Mesenchymal stem cell (in vitro differentiated cells and primary cell): ENCODE measurements around the gene MSRB1.
"Not testable (repeated sequence)": the region's sequence is repeated elsewhere in the genome, so short reads cannot be mapped to it uniquely, and the experiment has no call there.

ENCODE experiments used
- DNase-seq: peaks from one replicate; pipeline ENCODE4 v3.0.0-alpha.2; 2013
- H2AFZ ChIP-seq: one replicate; pipeline ENCODE4 v1.6.1; 2013; ENCODE audit warnings: low read depth, mild to moderate bottlenecking, control low read depth, inconsistent platforms, low read length, moderate library complexity
- H2AK5ac ChIP-seq: 2 replicates; pipeline ENCODE4 v1.6.1; 2013; ENCODE audit warnings: low read length, moderate library complexity, mild to moderate bottlenecking, inconsistent platforms; ENCODE audit not compliant: severe bottlenecking
- H2BK120ac ChIP-seq: one replicate; pipeline ENCODE4 v1.6.1; 2013; ENCODE audit warnings: low read depth, mild to moderate bottlenecking, inconsistent platforms, low read length, moderate library complexity
- H2BK12ac ChIP-seq, 2 experiments: one replicate each; pipeline ENCODE4 v1.6.1; 2013; ENCODE audit warnings: inconsistent platforms in 2 of 2, low read length in 2 of 2, mild to moderate bottlenecking in 2 of 2, moderate library complexity in 2 of 2, control low read depth in 1 of 2
- H2BK15ac ChIP-seq: one replicate; pipeline ENCODE4 v1.6.1; 2013; ENCODE audit warnings: mild to moderate bottlenecking, low read depth, inconsistent platforms; ENCODE audit not compliant: poor library complexity, severe bottlenecking
- H2BK5ac ChIP-seq: 2 replicates; pipeline ENCODE4 v1.6.1; 2013; ENCODE audit warnings: low read depth, mild to moderate bottlenecking, low read length, control low read depth, inconsistent platforms; ENCODE audit not compliant: poor library complexity, severe bottlenecking
- H3K14ac ChIP-seq, 2 experiments: one replicate each; pipeline ENCODE4 v1.6.1; 2013; ENCODE audit warnings: inconsistent platforms in 2 of 2, low read length in 2 of 2, control low read depth in 1 of 2, mild to moderate bottlenecking in 1 of 2, moderate library complexity in 1 of 2
- H3K18ac ChIP-seq, 2 experiments: one replicate each; pipeline ENCODE4 v1.6.1; 2013; ENCODE audit warnings: inconsistent platforms in 2 of 2, low read length in 2 of 2, control low read depth in 1 of 2, low read depth in 1 of 2, mild to moderate bottlenecking in 1 of 2
- H3K23ac ChIP-seq, 2 experiments: one replicate each; pipeline ENCODE4 v1.6.1; 2013; ENCODE audit warnings: inconsistent platforms in 2 of 2, low read length in 2 of 2, mild to moderate bottlenecking in 2 of 2, moderate library complexity in 2 of 2, control low read depth in 1 of 2
- H3K27ac ChIP-seq: 2 replicates; pipeline ENCODE4 v1.5.1; 2013; ENCODE audit warnings: mild to moderate bottlenecking, moderate library complexity, low read length, control low read depth, inconsistent platforms; ENCODE audit not compliant: poor library complexity, severe bottlenecking
- H3K27me3 ChIP-seq, 2 experiments: 2 replicates each; pipeline versions ENCODE4 v1.6.1 to v1.7.0; 2013; ENCODE audit warnings: low read length in 2 of 2, mild to moderate bottlenecking in 2 of 2, moderate library complexity in 2 of 2, control low read depth in 1 of 2, inconsistent platforms in 1 of 2; ENCODE audit not compliant: control insufficient read depth in 1 of 2, insufficient read depth in 1 of 2
- H3K36me3 ChIP-seq, 2 experiments: 2 replicates each; pipeline versions ENCODE4 v1.6.1 to v1.7.0; 2013; ENCODE audit warnings: low read length in 2 of 2, control low read depth in 1 of 2, inconsistent platforms in 1 of 2, low read depth in 1 of 2, mild to moderate bottlenecking in 1 of 2; ENCODE audit not compliant: insufficient read depth in 2 of 2, control insufficient read depth in 1 of 2
- H3K4ac ChIP-seq, 2 experiments: one replicate each; pipeline ENCODE4 v1.6.1; 2013; ENCODE audit warnings: inconsistent platforms in 2 of 2, low read length in 2 of 2, mild to moderate bottlenecking in 2 of 2, moderate library complexity in 2 of 2, control low read depth in 1 of 2, low read depth in 1 of 2
- H3K4me1 ChIP-seq: 2 replicates; pipeline ENCODE4 v1.6.1; 2013; ENCODE audit warnings: low read depth, low read length, control low read depth; ENCODE audit not compliant: control insufficient read depth, insufficient read depth
- H3K4me2 ChIP-seq: 2 replicates; pipeline ENCODE4 v1.6.1; 2013; ENCODE audit warnings: low read length, mild to moderate bottlenecking, inconsistent platforms; ENCODE audit not compliant: poor library complexity, severe bottlenecking
- H3K4me3 ChIP-seq, 2 experiments: 2 replicates each; pipeline versions ENCODE4 v1.5.1 to v1.7.0; 2013; ENCODE audit warnings: low read length in 2 of 2, mild to moderate bottlenecking in 2 of 2, control low read depth in 1 of 2, low read depth in 1 of 2; ENCODE audit not compliant: insufficient read depth in 1 of 2
- H3K79me1 ChIP-seq: replicated peaks from 2 replicates; pipeline ENCODE4 v1.6.1; 2013; ENCODE audit warnings: mild to moderate bottlenecking, control low read depth, low read length, inconsistent platforms; ENCODE audit not compliant: poor library complexity, severe bottlenecking
- H3K9ac ChIP-seq: 2 replicates; pipeline ENCODE4 v1.7.0; 2013; ENCODE audit warnings: mild to moderate bottlenecking, low read length, moderate library complexity
- H3K9me3 ChIP-seq: 2 replicates; pipeline ENCODE4 v1.7.0; 2013; ENCODE audit warnings: mild to moderate bottlenecking, low read length; ENCODE audit not compliant: control insufficient read depth
- H4K8ac ChIP-seq: one replicate; pipeline ENCODE4 v1.6.1; 2013; ENCODE audit warnings: inconsistent platforms, mild to moderate bottlenecking, low read length, moderate library complexity
- H4K91ac ChIP-seq: one replicate; pipeline ENCODE4 v1.6.1; 2013; ENCODE audit warnings: mild to moderate bottlenecking, low read length, inconsistent platforms
- WGBS: methylation state at CpG from one replicate; pipeline ENCODE4 v1.1.7; 2013; ENCODE audit warnings: mixed read lengths; 5-methylcytosine and 5-hydroxymethylcytosine counted together

Gene MSRB1

DNA sequence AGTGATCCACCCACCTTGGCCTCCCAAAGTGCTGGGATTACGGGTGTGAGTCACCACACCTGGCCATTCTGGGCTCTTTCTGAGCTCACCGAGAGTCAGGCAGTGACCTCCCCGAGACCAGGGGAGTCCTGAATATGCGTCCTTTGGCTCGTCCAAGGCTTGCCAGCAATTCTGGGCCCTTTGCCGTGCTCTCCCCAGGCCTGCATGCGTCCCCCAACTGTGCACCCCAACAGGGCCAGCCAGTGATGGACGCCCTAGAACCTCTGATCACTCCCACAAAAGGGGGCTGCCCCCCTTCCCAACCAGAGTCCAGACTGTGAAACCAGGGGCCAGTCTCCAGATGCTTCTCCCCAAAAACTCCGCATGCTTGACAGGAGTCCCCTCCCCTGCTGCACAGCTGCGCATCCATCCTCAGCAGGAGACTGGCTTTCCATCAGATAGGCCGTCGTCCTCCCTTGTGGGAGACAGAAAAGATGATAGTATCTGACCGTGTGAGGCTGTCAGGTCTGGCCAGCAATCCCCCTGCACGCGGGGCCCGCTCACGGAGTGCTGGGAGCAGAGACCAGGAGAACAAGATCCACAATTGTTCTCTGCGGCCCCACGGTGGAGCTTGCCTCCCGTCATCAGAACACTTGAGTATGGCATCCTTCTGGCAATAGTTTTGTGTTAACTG is 40.3 kb downstream of the MSRB1 start:
- no peak overlapping the region for H4K91ac ChIP-seq
- no peaks in the 10 kb centered on the region for H3K79me1 ChIP-seq
- H2AK5ac ChIP-seq: no peak overlapping the region
- 84% methylated on average over 20 of the region's 20 CpGs for whole genome bisulfite sequencing
- H3K4ac ChIP-seq: no peak overlapping the region
- H3K9me3 ChIP-seq: no peaks in the 10 kb centered on the region
- H3K27me3 ChIP-seq: peaks cover 38 to 72% of the 10 kb centered on the region in 2 experiments
- no peak overlapping the region for H2BK120ac ChIP-seq
- no peak overlapping the region for H2BK15ac ChIP-seq
- no peak overlapping the region for H3K14ac ChIP-seq
- no peak overlapping the region for H4K8ac ChIP-seq
- H3K4me1 ChIP-seq: peaks cover 2% of the 10 kb centered on the region
- H3K4me3 ChIP-seq: no peak overlapping the region
- H3K23ac ChIP-seq: no peak overlapping the region
- no peak overlapping the region for H3K9ac ChIP-seq
- H3K36me3 ChIP-seq: no peaks in the 10 kb centered on the region
- no peak overlapping the region for H2AFZ ChIP-seq
- no peak overlapping the region for H3K4me2 ChIP-seq
- H2BK5ac ChIP-seq: no peak overlapping the region
- H3K27ac ChIP-seq: no peak overlapping the region
- H3K18ac ChIP-seq: no peak overlapping the region
- no peak overlapping the region for H2BK12ac ChIP-seq
- DNase-seq: no peak

GRCh38 chr16:1900452-1900774 is 42.6 kb downstream of the MSRB1 start:
- H3K27ac ChIP-seq: no peak overlapping the region
- H2BK15ac ChIP-seq: no peak overlapping the region
- H2AK5ac ChIP-seq: no peak overlapping the region
- H3K27me3 ChIP-seq: peaks cover 34 to 62% of the 10 kb centered on the region in 2 experiments
- no peak overlapping the region for H2BK5ac ChIP-seq
- H4K8ac ChIP-seq: no peak overlapping the region
- no peak overlapping the region for H3K4ac ChIP-seq
- H3K4me1 ChIP-seq: peaks cover 3% of the 10 kb centered on the region
- no peak overlapping the region for H3K4me3 ChIP-seq
- H3K79me1 ChIP-seq: no peaks in the 10 kb centered on the region
- H3K36me3 ChIP-seq: no peaks in the 10 kb centered on the region
- no peak overlapping the region for H3K18ac ChIP-seq
- no peak overlapping the region for H3K23ac ChIP-seq
- H3K9ac ChIP-seq: no peak overlapping the region
- H2AFZ ChIP-seq: no peak overlapping the region
- H3K4me2 ChIP-seq: no peak overlapping the region
- H3K9me3 ChIP-seq: no peaks in the 10 kb centered on the region
- DNase-seq: no peak
- 89% methylated on average over 8 of the region's 9 CpGs for WGBS
- H2BK120ac ChIP-seq: no peak overlapping the region
- H4K91ac ChIP-seq: peak overlapping the region; percentile 11
- H2BK12ac ChIP-seq: no peak overlapping the region
- H3K14ac ChIP-seq: no peak overlapping the region

DNA sequence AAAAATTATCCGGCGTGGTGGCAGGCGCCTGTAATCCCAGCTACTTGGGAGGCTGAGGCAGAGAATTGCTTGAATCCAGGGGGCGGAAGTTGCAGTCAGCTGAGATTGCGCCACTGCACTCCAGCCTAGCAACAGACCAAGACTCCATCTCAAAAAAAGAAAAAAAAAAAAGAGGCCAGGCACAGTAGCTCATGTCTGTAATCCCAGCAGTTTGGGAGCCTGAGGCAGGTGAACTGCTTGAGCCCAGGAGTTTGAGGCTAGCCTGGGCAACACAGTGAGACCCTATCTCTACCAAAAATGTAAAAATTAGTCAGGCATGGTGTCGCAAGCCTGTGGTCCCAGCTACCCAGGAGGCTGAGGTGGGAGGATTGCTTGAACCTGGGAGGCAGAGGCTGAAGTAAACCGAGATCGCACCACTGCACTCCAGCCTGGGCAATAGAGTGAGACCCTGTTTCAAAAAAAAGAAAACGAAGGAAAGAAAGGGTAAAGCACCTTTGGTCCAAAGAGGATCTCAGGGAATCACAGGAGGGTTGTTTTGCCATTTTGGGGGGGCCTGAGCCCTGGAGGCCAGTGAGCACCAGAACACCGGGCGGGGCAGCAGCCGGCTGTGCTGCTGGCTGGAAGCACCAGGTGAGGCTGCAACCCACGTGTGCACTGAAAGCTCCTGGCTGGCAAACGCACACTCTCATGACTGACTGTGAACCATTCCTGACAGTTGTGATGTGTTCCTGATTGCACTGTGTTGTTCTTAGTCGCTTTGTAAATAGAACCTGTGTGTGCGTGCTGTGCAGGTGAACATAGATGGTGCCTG is 43.2 kb downstream of the MSRB1 start:
- H2BK120ac ChIP-seq: no peak overlapping the region
- no peak overlapping the region for H2BK15ac ChIP-seq
- DNase-seq: no peak
- H3K23ac ChIP-seq: no peak overlapping the region
- WGBS: 86% methylated on average over 16 of the region's 16 CpGs
- no peak overlapping the region for H2AFZ ChIP-seq
- H2BK5ac ChIP-seq: no peak overlapping the region
- H3K9me3 ChIP-seq: no peaks in the 10 kb centered on the region
- no peak overlapping the region for H3K9ac ChIP-seq
- no peaks in the 10 kb centered on the region for H3K36me3 ChIP-seq
- H3K4me1 ChIP-seq: peaks cover 3% of the 10 kb centered on the region
- H3K4ac ChIP-seq: no peak overlapping the region
- H3K4me2 ChIP-seq: no peak overlapping the region
- no peak overlapping the region for H4K8ac ChIP-seq
- no peak overlapping the region for H2AK5ac ChIP-seq
- no peak overlapping the region for H3K14ac ChIP-seq
- H3K27ac ChIP-seq: no peak overlapping the region
- no peak overlapping the region for H3K4me3 ChIP-seq
- no peaks in the 10 kb centered on the region for H3K79me1 ChIP-seq
- no peak overlapping the region for H3K18ac ChIP-seq
- no peak overlapping the region for H4K91ac ChIP-seq
- H2BK12ac ChIP-seq: no peak overlapping the region
- H3K27me3 ChIP-seq: peaks cover 34 to 60% of the 10 kb centered on the region in 2 experiments

DNA sequence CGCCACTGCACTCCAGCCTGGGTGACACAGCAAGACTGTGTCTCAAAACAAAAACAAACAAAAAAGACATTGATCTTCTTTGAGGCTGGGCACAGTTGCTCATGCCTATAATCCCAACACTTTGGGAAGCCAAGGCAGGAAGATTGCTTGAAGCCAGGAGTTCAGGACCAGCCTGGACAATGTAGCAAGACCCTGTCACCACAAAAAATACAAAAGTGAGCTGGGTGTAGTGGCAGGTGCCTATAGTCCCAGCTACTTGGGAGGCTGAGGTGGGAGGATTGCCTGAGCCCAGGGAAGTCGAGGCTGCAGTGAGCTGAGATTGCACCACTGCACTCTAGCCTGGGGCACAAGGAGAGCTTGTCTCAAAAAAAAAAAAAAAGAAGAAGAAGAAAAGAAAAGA is 45.3 kb downstream of the MSRB1 start:
- H3K79me1 ChIP-seq, H4K91ac ChIP-seq, H3K4ac ChIP-seq, H3K23ac ChIP-seq, H2BK12ac ChIP-seq, H2BK120ac ChIP-seq, H2BK5ac ChIP-seq, H3K9me3 ChIP-seq, H3K4me1 ChIP-seq, H3K36me3 ChIP-seq, H2AFZ ChIP-seq, H3K4me2 ChIP-seq, H3K27ac ChIP-seq, H3K14ac ChIP-seq, DNase-seq, H3K9ac ChIP-seq, H4K8ac ChIP-seq, H2AK5ac ChIP-seq, H2BK15ac ChIP-seq, H3K18ac ChIP-seq, H3K4me3 ChIP-seq: not testable (repeated sequence)
- 86% methylated on average over 2 of the region's 2 CpGs for WGBS
- H3K27me3 ChIP-seq: peaks cover 28 to 53% of the 10 kb centered on the region in 2 experiments
